Effector memory CD8-positive, alpha-beta T cell (primary cell): ENCODE results near the gene KIAA0319L.

Experiments
- ATAC-seq: fragments of 150-1000 bp; cut with Tn5 transposase; replicated peaks from 2 replicates; pipeline ENCODE4 v1.10.0; 2021; ENCODE audit warnings: mild to moderate bottlenecking, moderate library complexity
- DNase-seq, 3 experiments: peaks; one replicate each; pipeline ENCODE4 v3.0.0; 2021
- H3K27ac Mint-ChIP-seq, 2 donors: one replicate each; pipeline ENCODE4 v1.8.0; 2022; ENCODE audit warnings: mild to moderate bottlenecking in 2 of 2, mixed read lengths in 2 of 2, moderate library complexity in 2 of 2
- H3K27me3 Mint-ChIP-seq, 2 donors: one replicate each; pipeline ENCODE4 v1.8.0; 2022; ENCODE audit warnings: mixed read lengths in 2 of 2
- H3K36me3 Mint-ChIP-seq: one replicate; pipeline ENCODE4 v1.8.0; 2022; ENCODE audit warnings: mild to moderate bottlenecking, moderate library complexity, mixed read lengths; ENCODE audit not compliant: insufficient read depth
- H3K4me1 Mint-ChIP-seq, 2 donors: one replicate each; pipeline ENCODE4 v1.8.0; 2022; ENCODE audit warnings: low read depth in 2 of 2, mixed read lengths in 2 of 2
- H3K4me3 Mint-ChIP-seq, 2 donors: one replicate each; pipeline ENCODE4 v1.8.0; 2022; ENCODE audit warnings: mild to moderate bottlenecking in 2 of 2, mixed read lengths in 2 of 2, moderate library complexity in 2 of 2
- H3K9me3 Mint-ChIP-seq, 2 donors: one replicate each; pipeline ENCODE4 v1.8.0; 2022; ENCODE audit warnings: mixed read lengths in 2 of 2

The KIAA0319L gene

DNA sequence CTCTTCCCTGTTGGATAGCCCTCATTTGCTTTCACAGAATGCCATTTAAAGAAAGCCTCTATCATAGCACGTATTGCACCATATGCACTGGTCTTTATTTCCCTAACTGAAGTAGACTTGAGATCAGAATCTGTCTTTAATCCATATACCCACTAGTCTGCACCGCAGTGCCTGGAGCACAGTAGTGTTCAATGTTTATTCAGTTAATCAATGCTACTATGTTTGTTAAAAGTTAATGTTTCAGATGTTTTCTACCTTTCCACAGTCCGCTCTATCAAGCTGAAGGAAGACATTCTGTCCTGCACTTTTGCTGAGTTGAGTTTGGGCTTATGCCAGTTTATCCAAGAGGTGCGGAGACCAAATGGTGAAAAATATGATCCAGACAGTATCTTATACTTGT is 149.5 kb downstream of the KIAA0319L start:
- H3K36me3 Mint-ChIP-seq: peaks cover 39% of the 10 kb centered on the region
- no peaks in the 10 kb centered on the region for H3K9me3 Mint-ChIP-seq

DNA sequence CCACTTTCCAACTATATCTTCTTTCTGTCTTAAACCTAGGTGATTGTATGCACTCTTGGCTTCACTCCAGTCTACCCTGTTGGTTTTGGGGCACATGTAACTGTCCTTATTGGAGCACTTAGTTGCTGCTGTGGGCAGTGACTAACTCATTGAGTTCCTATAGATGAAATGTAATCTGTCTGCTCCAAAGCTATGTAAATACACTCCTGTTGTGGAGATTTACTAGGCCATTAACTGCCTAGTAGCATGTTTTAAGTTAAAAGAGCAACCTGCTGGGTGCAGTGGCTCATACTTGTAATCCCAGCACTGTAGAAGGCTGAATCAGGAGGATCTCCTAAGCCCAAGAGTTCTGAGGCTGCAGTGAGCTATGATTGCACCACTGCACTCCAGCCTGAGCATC is 151.1 kb downstream of the KIAA0319L start:
- no peaks in the 10 kb centered on the region for H3K27me3 Mint-ChIP-seq
- no peak overlapping the region for H3K4me3 Mint-ChIP-seq
- no peaks in the 10 kb centered on the region for H3K4me1 Mint-ChIP-seq
- no peak for ATAC-seq
- H3K36me3 Mint-ChIP-seq: peaks cover 45% of the 10 kb centered on the region
- H3K27ac Mint-ChIP-seq: no peak overlapping the region
- DNase-seq: no peak
- no peaks in the 10 kb centered on the region for H3K9me3 Mint-ChIP-seq

More for the DNA sequence above, 149.5 kb downstream of the KIAA0319L start:
- no peak overlapping the region for H3K4me3 Mint-ChIP-seq
- no peak for ATAC-seq
- H3K27ac Mint-ChIP-seq: no peak overlapping the region
- H3K4me1 Mint-ChIP-seq: no peaks in the 10 kb centered on the region
- no peaks in the 10 kb centered on the region for H3K27me3 Mint-ChIP-seq
- DNase-seq: no peak

DNA sequence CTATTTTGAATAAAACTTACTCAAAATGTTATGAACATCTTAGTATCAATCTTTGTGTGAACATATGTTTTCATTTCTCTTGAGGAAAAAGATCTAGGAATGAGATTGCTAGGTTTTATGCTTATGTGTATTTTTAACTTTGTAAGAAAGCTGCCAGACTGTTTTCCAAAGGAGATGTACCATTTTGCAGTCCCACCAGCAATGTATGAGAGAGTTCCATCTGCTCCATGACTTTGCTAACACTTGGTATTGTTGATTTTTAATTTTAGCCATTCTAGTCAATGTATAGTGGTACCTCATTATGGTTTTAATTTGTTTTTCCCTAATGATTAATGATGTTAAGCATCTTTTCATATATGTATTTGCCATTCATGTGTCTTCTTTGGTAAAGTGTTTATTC is 156.2 kb downstream of the KIAA0319L start:
- Mint-ChIP-seq H3K36me3 (peaks cover 52% of the 10 kb centered on the region), H3K4me1 (no peaks in the 10 kb centered on the region), H3K27me3 (no peaks in the 10 kb centered on the region), H3K4me3 (no peak overlapping the region), H3K27ac (no peak overlapping the region), H3K9me3 (no peaks in the 10 kb centered on the region)
- ATAC-seq (no peak), DNase-seq (no peak)

DNA sequence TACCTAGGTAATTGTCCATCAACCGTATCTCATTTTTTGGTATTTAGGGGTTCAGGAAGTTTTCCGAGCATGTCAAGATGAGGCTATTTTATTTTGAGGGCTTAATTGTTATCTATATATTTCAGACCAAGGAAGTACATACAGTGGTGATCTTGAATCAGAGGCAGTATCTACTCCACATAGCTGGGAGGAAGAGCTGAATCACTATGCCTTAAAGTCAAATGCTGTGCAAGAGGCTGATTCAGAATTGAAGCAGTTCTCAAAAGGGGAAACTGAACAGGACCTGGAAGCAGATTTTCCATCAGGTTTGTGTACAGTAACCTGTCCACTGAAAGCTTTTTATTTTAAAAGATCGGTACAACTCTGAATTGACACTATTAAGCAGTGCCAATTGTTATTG is 158.5 kb downstream of the KIAA0319L start:
- no peak for ATAC-seq

DNA sequence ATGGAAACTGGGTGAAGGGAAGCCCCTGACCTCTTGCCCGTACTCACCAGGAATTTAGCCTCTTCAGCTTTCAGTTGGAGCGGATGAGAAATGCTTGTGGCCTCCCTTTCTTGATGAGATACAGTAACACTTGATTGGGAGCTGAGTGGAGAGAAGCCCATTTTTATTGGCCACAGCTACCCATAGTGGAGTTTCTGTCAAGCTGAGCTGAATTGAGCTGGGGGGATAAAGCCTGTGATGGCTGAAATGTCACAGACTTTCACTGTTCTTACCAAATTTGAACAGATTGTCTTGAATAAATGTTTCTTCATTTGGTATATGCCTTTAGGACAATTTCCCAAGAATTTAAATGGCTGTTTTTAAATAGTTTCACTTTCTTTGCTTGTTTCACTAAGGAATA is 162.8 kb downstream of the KIAA0319L start:
- no peak for ATAC-seq
- Mint-ChIP-seq H3K4me3 (no peak overlapping the region), H3K27ac (peak overlapping the region in 1 of 2 donors; percentile 25), H3K4me1 (no peaks in the 10 kb centered on the region), H3K36me3 (peaks cover 57% of the 10 kb centered on the region), H3K27me3 (no peaks in the 10 kb centered on the region), H3K9me3 (no peaks in the 10 kb centered on the region)
- DNase-seq: no peak

More for the DNA sequence above, 158.5 kb downstream of the KIAA0319L start:
- Mint-ChIP-seq H3K27me3 (no peaks in the 10 kb centered on the region), H3K4me1 (no peaks in the 10 kb centered on the region), H3K27ac (no peak overlapping the region), H3K9me3 (no peaks in the 10 kb centered on the region), H3K36me3 (peaks cover 61% of the 10 kb centered on the region), H3K4me3 (no peak overlapping the region)
- DNase-seq: no peak

DNA sequence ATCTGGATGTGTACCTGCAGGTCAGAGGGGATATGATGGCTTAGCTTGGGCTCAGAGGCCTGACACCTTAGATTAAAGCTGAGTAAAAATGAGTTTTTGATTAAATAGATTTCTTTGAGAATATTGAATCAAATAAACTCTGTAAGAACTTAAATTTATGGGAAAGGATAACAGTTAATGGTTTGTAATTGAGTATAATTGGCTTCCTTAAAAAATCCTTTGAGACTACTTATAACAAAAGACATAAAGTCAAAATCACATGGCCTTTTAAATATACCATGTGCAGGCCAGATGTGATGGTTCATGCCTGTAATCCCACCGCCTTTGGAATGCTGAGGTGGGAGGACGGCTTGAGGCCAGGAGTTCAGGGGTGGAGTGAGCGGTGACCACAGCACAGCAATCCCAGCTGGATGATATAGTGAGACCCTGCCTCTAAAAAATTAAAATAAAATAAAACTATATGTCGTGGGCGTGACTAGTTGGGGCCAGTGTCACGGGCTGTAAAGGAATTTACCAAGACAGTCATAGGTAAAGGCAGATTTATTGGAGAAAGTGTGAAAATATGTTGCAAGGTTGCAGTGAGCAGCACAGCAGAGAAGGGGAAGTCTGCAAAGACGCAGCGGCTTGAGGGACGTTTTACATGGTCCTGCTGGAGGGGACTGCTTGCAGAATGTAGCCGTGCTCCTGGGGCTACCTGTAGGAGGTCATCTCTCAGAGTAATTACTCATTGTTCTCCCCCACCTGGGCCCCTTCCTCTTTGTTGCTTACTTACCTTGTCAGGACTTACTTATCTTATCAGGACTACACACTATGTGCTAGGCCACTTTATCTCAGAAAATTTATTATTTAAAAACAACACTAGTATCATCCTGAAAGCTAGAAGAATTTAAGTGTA is 166.4 kb downstream of the KIAA0319L start:
- no peak for DNase-seq
- ATAC-seq: no peak
- Mint-ChIP-seq H3K36me3 (peaks cover 53% of the 10 kb centered on the region), H3K27me3 (no peaks in the 10 kb centered on the region), H3K27ac (no peak overlapping the region), H3K9me3 (no peaks in the 10 kb centered on the region), H3K4me1 (no peaks in the 10 kb centered on the region), H3K4me3 (no peak overlapping the region)

DNA sequence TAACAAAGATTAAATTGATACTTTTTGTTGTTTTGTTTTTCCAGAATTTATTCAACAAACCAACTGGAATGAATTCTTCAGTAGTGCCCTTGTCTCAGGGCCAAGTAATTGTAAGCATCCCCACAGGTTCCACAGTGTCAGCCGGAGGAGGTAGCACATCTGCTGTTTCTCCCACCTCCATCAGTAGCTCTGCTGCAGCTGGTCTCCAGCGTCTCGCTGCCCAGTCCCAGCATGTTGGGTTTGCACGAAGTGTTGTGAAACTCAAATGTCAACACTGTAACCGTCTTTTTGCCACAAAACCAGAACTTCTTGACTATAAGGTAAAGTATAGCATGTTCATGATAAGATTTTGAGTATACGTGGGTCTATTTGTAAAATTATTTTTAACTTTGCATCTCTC is 170.2 kb downstream of the KIAA0319L start:
- H3K9me3 Mint-ChIP-seq: no peaks in the 10 kb centered on the region
- ATAC-seq (no peak), DNase-seq (no peak)
- H3K4me1 Mint-ChIP-seq: no peaks in the 10 kb centered on the region
- H3K36me3 Mint-ChIP-seq: peaks cover 43% of the 10 kb centered on the region
- no peak overlapping the region for H3K27ac Mint-ChIP-seq
- no peak overlapping the region for H3K4me3 Mint-ChIP-seq
- H3K27me3 Mint-ChIP-seq: no peaks in the 10 kb centered on the region

DNA sequence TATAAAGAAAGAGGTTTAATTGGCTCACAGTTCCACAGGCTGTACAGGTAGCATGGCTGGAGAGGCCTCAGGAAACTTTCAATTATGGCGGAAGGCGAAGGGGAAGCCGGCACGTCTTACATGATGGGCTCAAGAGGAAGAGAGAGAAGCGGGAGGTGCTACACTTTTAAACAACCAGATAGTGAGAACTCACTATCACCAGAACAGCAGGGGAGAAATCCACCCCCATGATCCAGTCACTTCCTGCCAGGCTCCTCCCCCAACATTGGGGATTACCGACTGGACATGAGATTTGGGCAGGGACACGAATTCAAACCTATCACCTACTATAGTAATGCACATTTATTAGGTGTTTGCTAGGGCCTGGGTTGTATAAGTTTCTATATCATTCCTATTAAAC is 170.9 kb downstream of the KIAA0319L start:
- ATAC-seq (no peak), DNase-seq (no peak)
- Mint-ChIP-seq H3K27ac (no peak overlapping the region), H3K36me3 (peaks cover 38% of the 10 kb centered on the region), H3K4me1 (no peaks in the 10 kb centered on the region), H3K9me3 (no peaks in the 10 kb centered on the region), H3K27me3 (no peaks in the 10 kb centered on the region), H3K4me3 (no peak overlapping the region)
